GM18511 (cell line): ENCODE results near the gene KCNMB1.
"Not testable (repeated sequence)": the region's sequence is repeated elsewhere in the genome, so short reads cannot be mapped to it uniquely, and the experiment has no call there.

Source experiments
- ATAC-seq: cut with Tn5 transposase; IDR thresholded peaks from one replicate; pipeline ENCODE4 v1.9.1; 2021; ENCODE audit warnings: mild to moderate bottlenecking, moderate library complexity; ENCODE audit not compliant: unreplicated experiment

The KCNMB1 gene

DNA sequence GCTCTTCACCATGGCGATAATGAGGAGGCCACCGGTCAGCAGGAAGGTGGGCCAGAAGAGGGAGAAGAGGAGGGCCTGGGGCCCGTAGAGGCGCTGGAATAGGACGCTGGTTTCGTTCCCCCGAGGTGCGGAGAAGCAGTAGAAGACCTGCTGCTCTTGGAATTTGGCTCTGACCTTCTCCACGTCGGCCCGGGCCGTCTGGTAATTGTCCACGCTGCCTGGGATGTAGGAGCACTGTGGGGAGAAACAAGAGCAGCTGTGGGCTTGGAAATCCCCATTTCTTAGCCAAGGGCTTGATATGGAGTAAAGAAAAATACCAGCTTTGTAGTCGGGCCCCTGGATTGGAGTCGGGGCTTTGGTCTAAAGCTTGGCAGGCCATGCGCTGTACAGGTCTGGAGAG lies 10.4 kb downstream of the KCNMB1 start:
- no peak for ATAC-seq

- ATAC-seq: no peak
Measured at GRCh38 chr5:170377027-170377426, 12.1 kb downstream of the KCNMB1 start.

DNA sequence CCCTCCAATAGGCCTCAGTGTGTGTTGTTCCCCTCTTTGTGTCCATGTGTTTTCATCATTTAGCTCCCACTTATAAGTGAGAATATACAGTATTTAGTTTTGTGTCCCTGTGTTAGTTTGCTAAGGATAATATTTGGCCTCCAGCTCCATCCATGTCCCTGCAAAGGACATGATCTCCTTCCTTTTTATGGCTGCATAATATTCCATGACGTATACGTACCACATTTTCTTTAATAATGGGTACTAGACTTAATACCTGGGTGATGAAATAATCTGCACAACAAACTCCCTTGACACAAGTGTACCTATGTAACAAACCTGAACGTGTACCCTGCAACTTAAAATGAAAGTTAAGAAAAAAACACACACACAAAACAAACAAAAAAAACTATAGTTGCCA lies 12.6 kb downstream of the KCNMB1 start:
- not testable (repeated sequence) for ATAC-seq

GRCh38 chr5:170375283-170375682 lies 13.9 kb downstream of the KCNMB1 start:
- ATAC-seq: no peak

- no peak for ATAC-seq
Measured at GRCh38 chr5:170372971-170373370, 16.2 kb downstream of the KCNMB1 start.

- ATAC-seq: no peak
Measured at GRCh38 chr5:170368586-170368985, 20.6 kb downstream of the KCNMB1 start.

DNA sequence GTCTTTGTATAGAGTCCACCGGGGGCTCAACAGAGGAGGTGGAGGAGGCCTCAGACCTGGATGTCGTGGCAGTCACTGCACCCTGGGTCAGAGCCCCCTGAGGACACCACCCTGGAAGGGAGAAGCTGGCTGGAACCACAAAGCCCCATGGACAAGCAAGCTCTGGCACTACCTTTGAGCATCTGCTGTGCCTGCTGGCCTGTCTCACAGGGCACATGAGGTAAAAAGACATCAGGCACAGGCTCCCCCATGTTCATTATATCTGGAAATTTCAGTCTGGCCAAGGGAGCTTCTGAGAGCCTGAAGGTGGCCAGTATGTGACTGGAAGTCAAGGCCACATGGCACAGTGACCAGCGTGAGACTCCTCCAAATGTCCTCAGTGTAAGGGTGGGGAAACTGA lies 22.9 kb downstream of the KCNMB1 start:
- no peak for ATAC-seq

GRCh38 chr5:170365831-170366230 lies 23.3 kb downstream of the KCNMB1 start:
- no peak for ATAC-seq

- no peak for ATAC-seq
Measured at GRCh38 chr5:170365011-170365410, 24.2 kb downstream of the KCNMB1 start.

DNA sequence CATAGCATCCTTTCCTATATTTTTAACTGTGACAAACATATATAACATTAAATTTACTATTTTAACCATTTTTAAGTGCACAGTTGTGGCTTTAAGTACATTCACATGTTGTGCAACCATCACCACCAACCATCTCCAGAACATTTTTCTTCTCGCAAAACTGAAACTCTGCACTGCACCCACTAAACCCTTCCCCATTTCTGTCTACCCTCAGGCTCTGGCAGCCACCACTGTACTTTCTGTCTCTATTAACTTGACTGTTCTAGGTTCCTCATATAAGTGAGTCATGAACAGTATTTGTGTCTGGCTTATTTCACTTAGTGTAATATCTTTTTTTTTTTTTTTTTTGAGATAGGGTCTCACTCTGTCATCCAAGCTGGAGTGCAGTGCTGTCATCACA lies 25.5 kb downstream of the KCNMB1 start:
- no peak for ATAC-seq

DNA sequence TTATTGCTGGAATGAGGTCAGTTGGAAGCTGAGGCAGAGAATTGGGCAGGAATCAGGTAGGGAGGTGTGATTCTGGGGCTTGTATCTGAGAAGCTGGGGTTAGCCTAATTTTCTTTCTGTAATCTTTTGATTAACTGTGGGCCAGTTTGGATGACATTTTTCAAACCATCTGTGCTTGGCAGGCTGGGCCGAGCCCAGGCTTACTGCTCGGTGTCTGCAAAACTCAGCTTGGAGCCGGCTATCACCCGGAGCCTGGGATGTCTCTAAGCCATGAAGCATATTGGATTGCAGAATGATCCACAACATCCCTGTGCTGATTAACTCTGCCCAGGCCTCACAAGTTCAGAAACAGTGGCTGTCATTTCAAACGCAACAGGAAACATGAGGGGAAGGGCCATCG lies 26.5 kb downstream of the KCNMB1 start:
- ATAC-seq: no peak

GRCh38 chr5:170362102-170362501 lies 27.1 kb downstream of the KCNMB1 start:
- ATAC-seq: no peak

GRCh38 chr5:170361616-170362015 lies 27.6 kb downstream of the KCNMB1 start:
- ATAC-seq: no peak

DNA sequence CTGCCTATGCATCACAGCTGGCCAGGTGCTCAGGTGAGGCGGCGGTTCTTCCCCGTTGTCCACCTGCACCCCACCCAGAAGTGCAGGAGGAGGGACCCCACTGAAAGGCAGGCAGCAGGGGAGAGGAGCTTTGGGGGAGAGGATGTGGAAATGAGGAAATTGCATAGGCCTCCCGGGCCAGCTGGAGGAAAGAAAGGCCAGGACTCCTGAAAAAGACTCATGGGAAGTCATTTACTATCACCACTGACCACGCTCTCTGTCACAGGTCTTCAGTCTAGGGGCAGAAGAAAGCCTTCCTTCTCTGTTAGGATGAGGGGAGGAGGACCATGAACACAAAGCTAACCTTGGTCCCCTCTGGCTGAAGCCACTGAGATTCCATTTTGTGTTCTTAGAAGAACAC lies 28.1 kb downstream of the KCNMB1 start:
- ATAC-seq: no peak

- ATAC-seq: no peak
Measured at GRCh38 chr5:170360709-170361108, 28.5 kb downstream of the KCNMB1 start.

DNA sequence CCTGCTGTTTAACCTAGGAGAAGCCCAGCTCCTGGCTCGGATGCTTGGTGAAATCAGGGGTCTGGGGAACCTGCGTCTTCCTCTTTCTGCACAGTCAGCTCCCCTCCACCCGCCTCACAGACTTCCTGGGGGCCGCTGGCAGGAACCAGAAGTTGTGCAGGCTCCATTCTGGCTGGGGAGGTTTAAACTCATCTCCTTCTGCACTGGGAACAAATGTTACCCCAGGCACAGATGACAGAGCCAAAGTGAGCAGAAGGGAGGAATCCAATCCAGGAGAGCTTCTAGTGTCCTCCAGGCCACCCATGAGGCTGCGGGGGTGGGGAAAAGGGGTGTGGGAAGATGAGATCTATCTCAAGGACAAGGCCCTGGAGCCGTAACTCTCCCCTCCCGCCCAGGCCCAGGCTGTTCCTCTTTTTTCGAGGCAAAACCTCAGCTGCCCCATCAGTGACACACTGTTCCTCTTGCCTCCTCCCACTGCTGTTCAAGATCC lies 31.2 kb downstream of the KCNMB1 start:
- ATAC-seq: no peak

DNA sequence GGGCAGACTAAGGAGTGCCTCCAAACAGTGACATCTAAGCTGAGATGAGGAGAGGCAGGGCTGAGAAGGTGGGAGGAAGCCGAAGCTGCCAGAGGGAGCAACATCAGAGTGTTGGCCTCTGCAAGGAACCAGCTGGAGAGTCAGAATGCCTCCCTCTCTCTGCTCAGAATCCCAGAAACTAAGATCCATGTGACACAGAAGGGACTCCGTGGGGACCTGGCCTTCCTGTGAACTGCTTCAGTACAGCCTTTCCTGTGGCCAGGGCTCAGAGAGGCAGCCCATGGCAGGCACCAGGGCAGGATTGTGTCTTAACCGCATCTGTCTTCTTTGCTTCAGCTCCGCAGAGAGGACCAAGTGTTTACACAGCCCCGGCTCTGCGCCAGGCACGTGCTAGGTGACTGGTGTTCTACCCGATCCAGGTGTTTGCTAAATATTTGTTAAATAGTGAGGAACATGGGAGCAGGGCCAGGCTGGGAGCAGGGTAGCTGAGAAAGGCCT lies 33.5 kb downstream of the KCNMB1 start:
- ATAC-seq: no peak

GRCh38 chr5:170353961-170354360 lies 35.2 kb downstream of the KCNMB1 start:
- no peak for ATAC-seq

- no peak for ATAC-seq
Measured at GRCh38 chr5:170353011-170353761, 36.0 kb downstream of the KCNMB1 start.

DNA sequence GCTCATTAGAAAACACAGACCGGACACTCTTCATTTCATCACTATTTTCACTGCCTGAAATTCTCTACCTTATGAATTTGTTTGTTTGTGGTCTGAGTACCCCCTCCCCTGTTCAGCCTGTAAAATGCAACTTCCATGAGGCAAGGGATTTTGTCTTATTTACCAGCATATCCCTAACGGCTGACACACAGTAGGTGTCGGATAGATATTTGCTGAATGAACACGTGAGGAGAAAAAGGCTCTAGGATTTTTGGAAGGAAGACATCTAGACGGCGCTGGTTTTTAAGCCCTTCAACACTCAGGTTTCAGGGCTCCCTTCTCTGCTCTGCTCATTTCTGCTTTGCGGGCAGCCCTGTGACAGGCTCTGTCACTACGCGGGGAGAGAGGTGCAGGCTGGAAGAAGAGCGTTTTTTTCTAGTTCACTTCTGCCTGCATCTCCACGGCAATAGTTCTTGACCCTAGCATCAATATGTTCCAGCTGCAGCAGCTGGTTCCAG lies 41.0 kb downstream of the KCNMB1 start:
- ATAC-seq: no peak

DNA sequence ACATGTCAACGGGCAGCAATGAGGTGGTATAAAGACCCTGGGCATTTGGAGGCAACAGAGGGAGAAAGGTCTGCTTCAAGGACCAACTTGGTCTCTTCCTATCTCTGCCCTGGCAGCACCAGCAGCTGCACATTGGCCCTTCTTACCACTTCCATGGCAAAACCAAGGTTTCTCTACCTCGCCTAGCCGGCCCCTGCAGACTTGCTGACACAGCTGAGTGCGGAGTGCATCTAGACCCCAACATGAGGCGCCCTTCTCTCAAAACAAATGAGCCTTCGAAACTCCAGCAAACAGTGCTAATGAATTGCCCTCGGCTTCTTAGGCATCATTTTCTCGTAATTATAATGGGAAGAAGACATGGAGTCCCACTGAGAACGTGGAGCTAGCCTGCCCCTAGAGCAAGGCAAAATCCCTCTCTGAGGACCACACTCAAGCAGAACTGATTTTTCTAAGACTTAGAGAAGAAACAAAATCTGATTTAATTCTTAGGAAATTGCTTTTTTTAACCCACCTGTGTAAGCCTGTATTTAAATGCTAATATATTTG lies 42.1 kb downstream of the KCNMB1 start:
- no peak for ATAC-seq

DNA sequence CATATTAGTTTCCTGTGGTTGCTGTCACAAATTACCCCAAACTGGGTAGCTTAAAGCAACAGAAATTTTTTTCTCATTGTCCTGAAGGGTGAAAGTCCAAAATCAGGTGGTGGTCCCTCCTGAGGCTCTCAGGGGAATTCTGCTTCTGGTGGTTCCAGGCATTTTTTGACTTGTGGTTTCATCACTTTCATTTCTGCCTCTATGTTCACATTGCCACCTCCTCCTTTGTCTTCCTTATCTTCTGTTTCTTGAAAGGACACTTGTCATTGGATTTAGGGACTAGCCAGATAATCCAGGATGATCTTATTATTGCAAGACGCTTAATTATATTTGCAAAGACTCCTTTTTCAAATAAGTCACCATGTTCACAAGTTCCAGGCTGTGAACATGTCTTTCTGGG lies 43.2 kb downstream of the KCNMB1 start:
- no peak for ATAC-seq
